Activated CD4-positive, alpha-beta memory T cell treated with anti-CD3 and anti-CD28 coated beads, Interleukin-2, amount 10 ng/mL, durations not matched to agents 7 days and 5 days (primary cell): ENCODE results near the gene SPDYE5. TPM values are rescaled to one million over a fixed set of nuclear protein-coding genes. Genes with fewer than 3 reads are reported as not detected.
"Not testable (repeated sequence)": the region's sequence is repeated elsewhere in the genome, so short reads cannot be mapped to it uniquely, and the experiment has no call there.

Experiments
- CTCF ChIA-PET: fragments of 350-600 bp; sonication (Branson Sonifier 250); formaldehyde crosslinking; loops from one replicate; lab custom pipeline; 2021; ENCODE audit warnings: antibody characterized with exemption, inconsistent platforms; lab: Charles Lee
- POLR2A ChIA-PET: fragments of 350-600 bp; sonication (Branson Sonifier 250); formaldehyde crosslinking; loops from one replicate; lab custom pipeline; 2021; ENCODE audit warnings: antibody characterized with exemption; lab: Charles Lee
- DNase-seq: peaks from one replicate; pipeline ENCODE4 v3.0.0-alpha.2; 2020
- H3K27ac Mint-ChIP-seq: one replicate; pipeline ENCODE4 v1.8.0; 2021; ENCODE audit warnings: mild to moderate bottlenecking, mixed read lengths
- H3K27me3 Mint-ChIP-seq: one replicate; pipeline ENCODE4 v1.8.0; 2021; ENCODE audit warnings: mixed read lengths
- H3K36me3 Mint-ChIP-seq: one replicate; pipeline ENCODE4 v1.8.0; 2021; ENCODE audit warnings: low read depth, mixed read lengths
- H3K4me1 Mint-ChIP-seq: one replicate; pipeline ENCODE4 v1.8.0; 2021; ENCODE audit warnings: mixed read lengths
- H3K4me3 Mint-ChIP-seq: one replicate; pipeline ENCODE4 v1.8.0; 2021; ENCODE audit warnings: mild to moderate bottlenecking, mixed read lengths
- H3K9me3 Mint-ChIP-seq: one replicate; pipeline ENCODE4 v1.8.0; 2021; ENCODE audit warnings: mixed read lengths
- total RNA-seq, 2 experiments: library from RNA; stranded (reverse); gene quantifications; one replicate each; pipeline ENCODE4 v1.2.3, GENCODE V29; 2021

SPDYE5 gene
- total RNA-seq = not detected

- DNase-seq, CTCF ChIA-PET: not testable (repeated sequence)
Observed at GRCh38 chr7:75492020-75492419, at the start of gene SPDYE5. Gene SPDYE5 (plus strand): TSS chr7:75492320. CDS start chr7:75494048, 1,728 bp downstream.

GRCh38 chr7:75442465-75443111, 49.5 kb upstream of the SPDYE5 start:
- H3K9me3 Mint-ChIP-seq, CTCF ChIA-PET, POLR2A ChIA-PET, H3K27me3 Mint-ChIP-seq: not testable (repeated sequence)
- Mint-ChIP-seq H3K27ac (peak overlapping the region; percentile 90), H3K4me1 (peaks cover 10% of the 10 kb centered on the region), H3K36me3 (peaks cover 30% of the 10 kb centered on the region), H3K4me3 (peak overlapping the region; percentile 89)
- peak; percentile 42 for DNase-seq

More at GRCh38 chr7:75492020-75492419, at the start of gene SPDYE5:
- H3K4me3 Mint-ChIP-seq, H3K36me3 Mint-ChIP-seq, H3K4me1 Mint-ChIP-seq, POLR2A ChIA-PET, H3K27me3 Mint-ChIP-seq, H3K9me3 Mint-ChIP-seq, H3K27ac Mint-ChIP-seq: not testable (repeated sequence)

- POLR2A ChIA-PET, H3K27me3 Mint-ChIP-seq, H3K9me3 Mint-ChIP-seq, H3K27ac Mint-ChIP-seq, DNase-seq, CTCF ChIA-PET, H3K4me3 Mint-ChIP-seq, H3K4me1 Mint-ChIP-seq, H3K36me3 Mint-ChIP-seq: not testable (repeated sequence)
Observed at GRCh38 chr7:75449946-75450345, 42.2 kb upstream of the SPDYE5 start.

- H3K36me3 Mint-ChIP-seq, DNase-seq, H3K27ac Mint-ChIP-seq, H3K4me3 Mint-ChIP-seq, H3K4me1 Mint-ChIP-seq, H3K27me3 Mint-ChIP-seq, POLR2A ChIA-PET, H3K9me3 Mint-ChIP-seq, CTCF ChIA-PET: not testable (repeated sequence)
Observed at GRCh38 chr7:75452494-75452955, 39.6 kb upstream of the SPDYE5 start.

- H3K4me3 Mint-ChIP-seq, H3K27me3 Mint-ChIP-seq, DNase-seq, CTCF ChIA-PET, H3K27ac Mint-ChIP-seq, POLR2A ChIA-PET, H3K4me1 Mint-ChIP-seq, H3K9me3 Mint-ChIP-seq: not testable (repeated sequence)
- H3K36me3 Mint-ChIP-seq = peaks cover 12% of the 10 kb centered on the region
Observed at GRCh38 chr7:75456403-75456802, 35.7 kb upstream of the SPDYE5 start.

- POLR2A ChIA-PET, H3K27ac Mint-ChIP-seq, H3K9me3 Mint-ChIP-seq, H3K27me3 Mint-ChIP-seq, CTCF ChIA-PET, H3K4me1 Mint-ChIP-seq, H3K4me3 Mint-ChIP-seq, DNase-seq: not testable (repeated sequence)
- H3K36me3 Mint-ChIP-seq = peaks cover 12% of the 10 kb centered on the region
Observed at GRCh38 chr7:75458034-75458433, 34.1 kb upstream of the SPDYE5 start.

- H3K9me3 Mint-ChIP-seq, CTCF ChIA-PET, H3K36me3 Mint-ChIP-seq, DNase-seq, H3K4me3 Mint-ChIP-seq, POLR2A ChIA-PET, H3K27me3 Mint-ChIP-seq, H3K4me1 Mint-ChIP-seq: not testable (repeated sequence)
- H3K27ac Mint-ChIP-seq = peak overlapping the region; percentile 17
Observed at GRCh38 chr7:75460541-75460940, 31.6 kb upstream of the SPDYE5 start.

- H3K27ac Mint-ChIP-seq, H3K27me3 Mint-ChIP-seq, H3K9me3 Mint-ChIP-seq, CTCF ChIA-PET, POLR2A ChIA-PET, H3K4me1 Mint-ChIP-seq, H3K4me3 Mint-ChIP-seq, DNase-seq: not testable (repeated sequence)
- H3K36me3 Mint-ChIP-seq = peaks cover 52% of the 10 kb centered on the region
Observed at GRCh38 chr7:75470166-75470565, 22.0 kb upstream of the SPDYE5 start.

GRCh38 chr7:75477457-75477856, 14.7 kb upstream of the SPDYE5 start:
- H3K4me1 Mint-ChIP-seq, H3K27ac Mint-ChIP-seq, H3K9me3 Mint-ChIP-seq, H3K4me3 Mint-ChIP-seq, H3K27me3 Mint-ChIP-seq, POLR2A ChIA-PET, CTCF ChIA-PET, DNase-seq: not testable (repeated sequence)
- peaks cover 28% of the 10 kb centered on the region for H3K36me3 Mint-ChIP-seq

GRCh38 chr7:75480313-75480712, 11.8 kb upstream of the SPDYE5 start:
- H3K4me3 Mint-ChIP-seq, H3K27ac Mint-ChIP-seq, POLR2A ChIA-PET, H3K4me1 Mint-ChIP-seq, CTCF ChIA-PET, H3K27me3 Mint-ChIP-seq, H3K9me3 Mint-ChIP-seq, DNase-seq: not testable (repeated sequence)
- peaks cover 26% of the 10 kb centered on the region for H3K36me3 Mint-ChIP-seq

GRCh38 chr7:75485355-75485978, 6.7 kb upstream of the SPDYE5 start:
- CTCF ChIA-PET, H3K27me3 Mint-ChIP-seq, H3K9me3 Mint-ChIP-seq, POLR2A ChIA-PET: not testable (repeated sequence)
- peak overlapping the region; percentile 90 for H3K4me3 Mint-ChIP-seq
- peak overlapping the region; percentile 76 for H3K27ac Mint-ChIP-seq
- DNase-seq = peak; percentile 20
- peaks cover 13% of the 10 kb centered on the region for H3K4me1 Mint-ChIP-seq
- peaks cover 21% of the 10 kb centered on the region for H3K36me3 Mint-ChIP-seq

- peak within 1 kb of the TSS; percentile 76 for H3K27ac Mint-ChIP-seq
- H3K36me3 Mint-ChIP-seq = peaks cover 21% of the 10 kb centered on the region
- H3K4me3 Mint-ChIP-seq = peak within 1 kb of the TSS; percentile 90
- POLR2A ChIA-PET, H3K27me3 Mint-ChIP-seq, CTCF ChIA-PET, H3K9me3 Mint-ChIP-seq: not testable (repeated sequence)
- H3K4me1 Mint-ChIP-seq = peaks cover 13% of the 10 kb centered on the region
- peak; percentile 90 for DNase-seq
Observed at GRCh38 chr7:75485979-75486643, 6.0 kb upstream of the SPDYE5 start, which contains the start of gene POM121C. Gene POM121C (minus strand): TSS chr7:75486299. CDS start chr7:75441496, 44,803 bp downstream.

- H3K4me1 Mint-ChIP-seq = not testable (repeated sequence)
Observed at GRCh38 chr7:75509033-75509432, 16.9 kb downstream of the SPDYE5 start.

More at GRCh38 chr7:75509033-75509432, 16.9 kb downstream of the SPDYE5 start:
- DNase-seq, H3K27me3 Mint-ChIP-seq, POLR2A ChIA-PET, H3K9me3 Mint-ChIP-seq, H3K4me3 Mint-ChIP-seq, H3K36me3 Mint-ChIP-seq, H3K27ac Mint-ChIP-seq, CTCF ChIA-PET: not testable (repeated sequence)
